ENCODE data around the gene ALPL. TPM values are rescaled to one million over a fixed set of nuclear protein-coding genes. Genes with fewer than 3 reads are reported as not detected.

ALPL gene
- total RNA-seq, 4 donors from 2014 or later = 2.8 to 6.4 (median 4.4) TPM

GRCh38 chr1:21610989-21611785 is 102.0 kb downstream of the ALPL start:
- no peak overlapping the region for H3K27ac ChIP-seq
- H3K36me3 ChIP-seq = no peaks in the 10 kb centered on the region

GRCh38 chr1:21612057-21612456 is 102.8 kb downstream of the ALPL start:
- Histone ChIP-seq H3K27me3 (no peaks in the 10 kb centered on the region), H3K36me3 (no peaks in the 10 kb centered on the region), H3K4me3 (no peak overlapping the region), H3K27ac (no peak overlapping the region), H3K9me3 (no peaks in the 10 kb centered on the region), H3K4me1 (no peaks in the 10 kb centered on the region)
- no peak for DNase-seq
- no peak for TF ChIP-seq POLR2A (IDR thresholded peaks at IDR 0.05)
- TF ChIP-seq CTCF (IDR thresholded peaks at IDR 0.05) = no peak
- intact Hi-C loops (cut with DNase I; ENCODE audit: low total_unique reads) = no loop called here

More at GRCh38 chr1:21610989-21611785, 102.0 kb downstream of the ALPL start:
- TF ChIP-seq CTCF (IDR thresholded peaks at IDR 0.05) (no peak), POLR2A (IDR thresholded peaks at IDR 0.05) (no peak)
- H3K27me3 ChIP-seq = no peaks in the 10 kb centered on the region
- intact Hi-C loops (cut with DNase I; ENCODE audit: low total_unique reads) = no loop called here
- no peak for DNase-seq
- no peaks in the 10 kb centered on the region for H3K4me1 ChIP-seq
- no peaks in the 10 kb centered on the region for H3K9me3 ChIP-seq
- no peak overlapping the region for H3K4me3 ChIP-seq

- Histone ChIP-seq H3K27ac (no peak overlapping the region), H3K36me3 (no peaks in the 10 kb centered on the region), H3K27me3 (no peaks in the 10 kb centered on the region), H3K9me3 (no peaks in the 10 kb centered on the region), H3K4me3 (no peak overlapping the region), H3K4me1 (no peaks in the 10 kb centered on the region)
- DNase-seq = no peak
- TF ChIP-seq CTCF (IDR thresholded peaks at IDR 0.05) (no peak), POLR2A (IDR thresholded peaks at IDR 0.05) (no peak)
- intact Hi-C loops (cut with DNase I; ENCODE audit: low total_unique reads) = no loop called here
These were observed 104.0 kb downstream of the ALPL start for GRCh38 chr1:21613072-21613867.

GRCh38 chr1:21614419-21615115 is 105.3 kb downstream of the ALPL start:
- intact Hi-C loops (cut with DNase I; ENCODE audit: low total_unique reads) = no loop called here
- no peaks in the 10 kb centered on the region for H3K4me1 ChIP-seq
- no peaks in the 10 kb centered on the region for H3K36me3 ChIP-seq
- no peak for DNase-seq
- no peaks in the 10 kb centered on the region for H3K27me3 ChIP-seq
- H3K9me3 ChIP-seq = no peaks in the 10 kb centered on the region
- no peak overlapping the region for H3K27ac ChIP-seq
- TF ChIP-seq POLR2A (IDR thresholded peaks at IDR 0.05) = no peak
- TF ChIP-seq CTCF (IDR thresholded peaks at IDR 0.05) = no peak
- H3K4me3 ChIP-seq = no peak overlapping the region

Measured in uterus (tissue), 4 donors.